H9 (cell line): ENCODE data around the gene DDX49. TPM values are rescaled to one million over a fixed set of nuclear protein-coding genes. Genes with fewer than 3 reads are reported as not detected.

ENCODE experiments used
- DNase-seq: peaks from one replicate; pipeline ENCODE4 v3.0.0-alpha.2; 2017
- H2AFZ ChIP-seq: one replicate; pipeline ENCODE4 v1.6.1; 2013; ENCODE audit warnings: mild to moderate bottlenecking, low read length, control low read depth, moderate library complexity
- H2AK5ac ChIP-seq: 2 replicates; pipeline ENCODE4 v1.6.1; 2013; ENCODE audit warnings: low read length, control low read depth, mixed read lengths; ENCODE audit not compliant: insufficient read length
- H2BK120ac ChIP-seq: one replicate; pipeline ENCODE4 v1.6.1; 2013; ENCODE audit warnings: low read depth, mild to moderate bottlenecking, low read length, control low read depth, inconsistent platforms; ENCODE audit not compliant: poor library complexity, severe bottlenecking
- H2BK12ac ChIP-seq: 2 replicates; pipeline ENCODE4 v1.6.1; 2013; ENCODE audit warnings: low read length, control low read depth, mixed read lengths, low read depth; ENCODE audit not compliant: insufficient read length
- H2BK15ac ChIP-seq: 2 replicates; pipeline ENCODE4 v1.6.1; 2013; ENCODE audit warnings: low read depth, low read length, control low read depth
- H2BK20ac ChIP-seq: one replicate; pipeline ENCODE4 v1.6.1; 2013; ENCODE audit warnings: low read depth, mild to moderate bottlenecking, low read length, control low read depth, inconsistent platforms; ENCODE audit not compliant: poor library complexity, severe bottlenecking
- H2BK5ac ChIP-seq: 2 replicates; pipeline ENCODE4 v1.6.1; 2013; ENCODE audit warnings: low read length, control low read depth, mixed read lengths; ENCODE audit not compliant: insufficient read length
- H3K14ac ChIP-seq: 2 replicates; pipeline ENCODE4 v1.6.1; 2013; ENCODE audit warnings: low read length, control low read depth; ENCODE audit not compliant: insufficient read depth
- H3K18ac ChIP-seq: 2 replicates; pipeline ENCODE4 v1.6.1; 2013; ENCODE audit warnings: low read depth, mild to moderate bottlenecking, mixed read lengths, low read length, control low read depth; ENCODE audit not compliant: insufficient read length
- H3K23ac ChIP-seq: 2 replicates; pipeline ENCODE4 v1.6.1; 2013; ENCODE audit warnings: low read length, control low read depth, mixed read lengths, low read depth; ENCODE audit not compliant: insufficient read length
- H3K23me2 ChIP-seq: 2 replicates; pipeline ENCODE4 v1.6.1; 2013; ENCODE audit warnings: low read depth, mild to moderate bottlenecking, mixed read lengths, low read length, control low read depth; ENCODE audit not compliant: insufficient read length, poor library complexity, severe bottlenecking
- H3K27ac ChIP-seq: 2 replicates; pipeline ENCODE4 v1.5.1; 2013; ENCODE audit warnings: low read length, control low read depth, mixed read lengths, low read depth; ENCODE audit not compliant: insufficient read length
- H3K27me3 ChIP-seq: 2 replicates; pipeline ENCODE4 v1.6.1; 2013; ENCODE audit warnings: low read length, control low read depth, inconsistent platforms; ENCODE audit not compliant: insufficient read depth
- H3K4ac ChIP-seq: 2 replicates; pipeline ENCODE4 v1.6.1; 2013; ENCODE audit warnings: low read depth, mild to moderate bottlenecking, control low read depth, inconsistent platforms, low read length, moderate library complexity
- H3K4me1 ChIP-seq: 2 replicates; pipeline ENCODE4 v1.6.1; 2013; ENCODE audit warnings: low read length, control low read depth, inconsistent platforms; ENCODE audit not compliant: insufficient read depth
- H3K4me2 ChIP-seq: 2 replicates; pipeline ENCODE4 v1.6.1; 2013; ENCODE audit warnings: low read length, control low read depth, mixed read lengths; ENCODE audit not compliant: insufficient read length, insufficient read depth
- H3K56ac ChIP-seq: 2 replicates; pipeline ENCODE4 v1.6.1; 2013; ENCODE audit warnings: low read depth, mild to moderate bottlenecking, mixed read lengths, low read length, control low read depth; ENCODE audit not compliant: insufficient read length
- H3K79me1 ChIP-seq: 2 replicates; pipeline ENCODE4 v1.6.1; 2013; ENCODE audit warnings: low read depth, mild to moderate bottlenecking, moderate library complexity, low read length, control low read depth, inconsistent platforms; ENCODE audit not compliant: insufficient read depth, poor library complexity, severe bottlenecking
- H3K79me2 ChIP-seq: 2 replicates; pipeline ENCODE4 v1.6.1; 2013; ENCODE audit warnings: low read length, control low read depth, inconsistent platforms; ENCODE audit not compliant: insufficient read depth
- H3K9ac ChIP-seq: 2 replicates; pipeline ENCODE4 v1.6.1; 2013; ENCODE audit warnings: low read length, control low read depth, mixed read lengths; ENCODE audit not compliant: insufficient read length; ENCODE audit errors: extremely low read depth
- H3K9me3 ChIP-seq: one replicate; pipeline ENCODE4 v1.6.1; 2013; ENCODE audit warnings: low read depth, low read length, inconsistent platforms; ENCODE audit not compliant: control insufficient read depth
- H3T11ph ChIP-seq: one replicate; pipeline ENCODE4 v1.6.1; 2013; ENCODE audit warnings: mild to moderate bottlenecking, low read length, control low read depth, inconsistent platforms
- H4K20me1 ChIP-seq: one replicate; pipeline ENCODE4 v1.6.1; 2013; ENCODE audit not compliant: control insufficient read depth, insufficient read length, insufficient read depth
- H4K5ac ChIP-seq: 2 replicates; pipeline ENCODE4 v1.6.1; 2013; ENCODE audit warnings: low read depth, mild to moderate bottlenecking, mixed read lengths, low read length, control low read depth; ENCODE audit not compliant: insufficient read length
- H4K8ac ChIP-seq: replicated peaks from 2 replicates; pipeline ENCODE4 v1.6.1; 2013; ENCODE audit warnings: low read length, control low read depth, mixed read lengths, low read depth; ENCODE audit not compliant: insufficient read length
- H4K91ac ChIP-seq: 2 replicates; pipeline ENCODE4 v1.6.1; 2013; ENCODE audit warnings: low read depth, mild to moderate bottlenecking, moderate library complexity, mixed read lengths, low read length, control low read depth; ENCODE audit not compliant: insufficient read length
- H3K27ac Mint-ChIP-seq, 3 experiments: 2 replicates in 2 of 3; 3 replicates in 1 of 3; pipeline ENCODE4 v1.8.0; 2020 to 2021; ENCODE audit warnings: mixed read lengths in 3 of 3, mild to moderate bottlenecking in 1 of 3, moderate library complexity in 1 of 3
- H3K27me3 Mint-ChIP-seq: 2 replicates; pipeline ENCODE4 v1.8.0; 2021; ENCODE audit warnings: low read depth, mild to moderate bottlenecking, moderate library complexity, mixed read lengths
- H3K36me3 Mint-ChIP-seq, 3 experiments: 2 replicates in 2 of 3; 3 replicates in 1 of 3; pipeline ENCODE4 v1.8.0; 2020 to 2021; ENCODE audit warnings: low read depth in 3 of 3, mixed read lengths in 3 of 3; ENCODE audit not compliant: insufficient read depth in 1 of 3
- H3K4me1 Mint-ChIP-seq, 2 experiments: 2 replicates each; pipeline ENCODE4 v1.8.0; 2020; ENCODE audit warnings: mixed read lengths in 2 of 2
- H3K4me3 Mint-ChIP-seq, 2 experiments: 2 replicates in 1 of 2; 3 replicates in 1 of 2; pipeline ENCODE4 v1.8.0; 2020 to 2021; ENCODE audit warnings: mild to moderate bottlenecking in 2 of 2, mixed read lengths in 2 of 2, moderate library complexity in 1 of 2
- H3K9me3 Mint-ChIP-seq, 2 experiments: 2 replicates in 1 of 2; 3 replicates in 1 of 2; pipeline ENCODE4 v1.8.0; 2020; ENCODE audit warnings: mild to moderate bottlenecking in 2 of 2, mixed read lengths in 2 of 2, moderate library complexity in 1 of 2
- CTCF ChIP-seq: fragments of 200-600 bp; sonication (generic); conservative IDR thresholded peaks from 3 replicates; pipeline ENCODE4 v1.8.0; 2021; ENCODE audit warnings: antibody characterized with exemption, mild to moderate bottlenecking
- WGBS: extraction: QIAGEN DNeasy Blood & Tissue Kit; methylation state at CpG from one replicate; pipeline ENCODE4 v1.1.7; 2013; ENCODE audit warnings: missing lambda C conversion rate, low lambda C conversion rate, mixed read lengths; ENCODE audit not compliant: insufficient read length; ENCODE audit errors: extremely low coverage; 5-methylcytosine and 5-hydroxymethylcytosine counted together
- total RNA-seq: library from RNA; stranded (reverse); gene quantifications from 2 replicates; pipeline ENCODE4 v1.2.1, GENCODE V29; 2021

DDX49 gene
- total RNA-seq, 1 experiment from 2014 or later: 52.3 TPM

- Histone ChIP-seq H3K4me2 (no peak overlapping the region), H3K14ac (no peak overlapping the region), H3T11ph (no peak overlapping the region), H2BK15ac (no peak overlapping the region), H4K8ac (no peak overlapping the region), H4K20me1 (no peaks in the 10 kb centered on the region), H3K9me3 (no peaks in the 10 kb centered on the region), H3K79me1 (no peaks in the 10 kb centered on the region), H3K23ac (no peak overlapping the region), H2BK120ac (no peak overlapping the region), H2BK12ac (no peak overlapping the region), H3K27me3 (no peaks in the 10 kb centered on the region), H2AFZ (no peak overlapping the region), H3K27ac (no peak overlapping the region), H3K23me2 (no peaks in the 10 kb centered on the region), H3K9ac (no peak overlapping the region), H4K5ac (no peak overlapping the region), H2BK20ac (no peak overlapping the region), H3K4me1 (no peaks in the 10 kb centered on the region), H3K79me2 (no peaks in the 10 kb centered on the region), H3K56ac (no peak overlapping the region), H2BK5ac (no peak overlapping the region), H2AK5ac (no peak overlapping the region), H4K91ac (no peak overlapping the region), H3K18ac (no peak overlapping the region), H3K4ac (no peak overlapping the region)
- no peak overlapping the region; a peak in 1 of 7 replicates for H3K27ac Mint-ChIP-seq
- no peaks in the 10 kb centered on the region for H3K4me1 Mint-ChIP-seq
- H3K4me3 Mint-ChIP-seq: no peak overlapping the region
- H3K9me3 Mint-ChIP-seq: no peaks in the 10 kb centered on the region; a peak in 1 of 5 replicates
- no peak for DNase-seq
- peaks cover 4 to 23% (median 19%) of the 10 kb centered on the region in 3 experiments; a peak in 6 of 7 replicates for H3K36me3 Mint-ChIP-seq
- H3K27me3 Mint-ChIP-seq: no peaks in the 10 kb centered on the region
- no peak for TF ChIP-seq CTCF
- WGBS: no CpG with 5 or more reads among the region's 8 CpGs
Measured at GRCh38 chr19:18905058-18905456, 14.5 kb upstream of the DDX49 start.
